PC-3 (cell line): Measurements from ENCODE around the gene CRLF1. TPM values are rescaled to one million over a fixed set of nuclear protein-coding genes. Genes with fewer than 3 reads are reported as not detected.

Experiments used
- ATAC-seq: fragments of 200-7000 bp; cut with Tn5 transposase; 2 replicates; pipeline ENCODE4 v1.9.1; 2020; ENCODE audit warnings: mild to moderate bottlenecking, moderate library complexity
- BruUV-seq: library from RNA; stranded (reverse); fragments of 400-500 nt; replicated peaks from 2 replicates; lab custom pipeline; 2021; lab: Mats Ljungman, UMichigan
- CTCF ChIA-PET: fragments of 300-600 bp; sonication (Branson Sonifier 250); formaldehyde crosslinking; loops from one replicate; lab custom pipeline; 2022; ENCODE audit warnings: antibody characterized with exemption; lab: Charles Lee
- POLR2A ChIA-PET: fragments of 300-600 bp; sonication (Branson Sonifier 250); formaldehyde crosslinking; loops from one replicate; lab custom pipeline; 2022; ENCODE audit warnings: antibody characterized with exemption; ENCODE audit not compliant: unreplicated experiment; lab: Charles Lee
- DNase-seq: peaks from one replicate; pipeline ENCODE4 v3.0.0-alpha.2; 2015
- H2AFZ ChIP-seq: fragments of 300-600 bp; sonication (generic); 2 replicates; pipeline ENCODE4 v1.6.0; 2016; ENCODE audit warnings: antibody characterized with exemption, low read length
- H3F3A ChIP-seq: fragments of 300-600 bp; sonication (generic); one replicate; pipeline ENCODE4 v1.6.0; 2017; ENCODE audit warnings: antibody characterized with exemption, low read length, control low read depth, mild to moderate bottlenecking; ENCODE audit not compliant: unreplicated experiment
- H3K27ac ChIP-seq: fragments of 300-600 bp; sonication (generic); 2 replicates; pipeline ENCODE4 v1.5.1; 2016; ENCODE audit warnings: mild to moderate bottlenecking, low read length
- H3K27me3 ChIP-seq: fragments of 300-600 bp; sonication (generic); 2 replicates; pipeline ENCODE4 v1.6.1; 2016; ENCODE audit warnings: low read length, mixed read lengths
- H3K36me3 ChIP-seq: fragments of 300-600 bp; sonication (generic); 2 replicates; pipeline ENCODE4 v1.6.1; 2016; ENCODE audit warnings: low read depth, mixed run types, low read length, mixed read lengths
- H3K4me1 ChIP-seq: fragments of 300-600 bp; sonication (generic); 2 replicates; pipeline ENCODE4 v1.5.1; 2016; ENCODE audit warnings: low read length; ENCODE audit not compliant: insufficient read depth
- H3K4me2 ChIP-seq: fragments of 300-600 bp; sonication (generic); 2 replicates; pipeline ENCODE4 v1.6.0; 2016; ENCODE audit warnings: low read length
- H3K4me3 ChIP-seq: fragments of 300-600 bp; sonication (generic); 2 replicates; pipeline ENCODE4 v1.5.1; 2016; ENCODE audit warnings: mild to moderate bottlenecking, low read length, mixed read lengths
- H3K79me2 ChIP-seq: fragments of 300-600 bp; sonication (generic); 2 replicates; pipeline ENCODE4 v1.6.1; 2017; ENCODE audit warnings: low read length, mixed read lengths
- H3K9ac ChIP-seq: fragments of 300-600 bp; sonication (generic); 2 replicates; pipeline ENCODE4 v1.6.0; 2016; ENCODE audit warnings: mild to moderate bottlenecking, low read length
- H3K9me2 ChIP-seq: fragments of 300-600 bp; sonication (generic); replicated peaks from 2 replicates; pipeline ENCODE4 v1.6.1; 2016; ENCODE audit warnings: mixed run types, low read length, mixed read lengths
- H3K9me3 ChIP-seq: fragments of 300-600 bp; sonication (generic); 2 replicates; pipeline ENCODE4 v1.6.1; 2016; ENCODE audit warnings: low read length, mixed read lengths
- H4K20me1 ChIP-seq: fragments of 300-600 bp; sonication (generic); 2 replicates; pipeline ENCODE4 v1.6.1; 2016; ENCODE audit warnings: low read length, mixed read lengths
- CTCF ChIP-seq: fragments of 300-600 bp; sonication (generic); conservative IDR thresholded peaks from 2 replicates; pipeline ENCODE4 v1.5.1; 2017; ENCODE audit warnings: antibody characterized with exemption, low read depth, mild to moderate bottlenecking, low read length
- EZH2 ChIP-seq: fragments of 300-600 bp; sonication (generic); IDR thresholded peaks from one replicate; pipeline ENCODE4 v1.6.1; 2017; ENCODE audit warnings: antibody characterized with exemption, mild to moderate bottlenecking, low read length; ENCODE audit not compliant: unreplicated experiment
- EZH2phosphoT487 ChIP-seq: fragments of 300-600 bp; sonication (generic); IDR thresholded peaks from 2 replicates; pipeline ENCODE4 v1.6.1; 2018; ENCODE audit warnings: mild to moderate bottlenecking, antibody characterized with exemption, low read length, borderline replicate concordance
- intact Hi-C: fragments of 100-400 bp; cut with micrococcal nuclease; formaldehyde crosslinking; loops from 2 replicates; pipeline ENCODE4 v1.9.0; 2023
- total RNA-seq: library from RNA; depleted of rRNA; stranded (reverse); fragments of >200 nt; gene quantifications from 2 replicates; pipeline ENCODE4 v1.2.3, GENCODE V29; 2014

The CRLF1 gene
- total RNA-seq, 1 experiment from 2014 or later = 2.6 TPM

GRCh38 chr19:18595475-18595874 lies 11.1 kb downstream of the CRLF1 start:
- Histone ChIP-seq H3K4me2 (no peak overlapping the region), H3K36me3 (no peaks in the 10 kb centered on the region), H3K9ac (no peak overlapping the region), H3K27me3 (no peaks in the 10 kb centered on the region), H2AFZ (no peak overlapping the region), H3K9me2 (no peaks in the 10 kb centered on the region), H4K20me1 (no peaks in the 10 kb centered on the region), H3K9me3 (no peaks in the 10 kb centered on the region), H3K4me1 (peaks cover 9% of the 10 kb centered on the region; the same call in 1 of the 2 replicates), H3F3A (no peaks in the 10 kb centered on the region), H3K27ac (no peak overlapping the region), H3K79me2 (peaks cover 3% of the 10 kb centered on the region; the same call in 1 of the 2 replicates), H3K4me3 (no peak overlapping the region)
- ChIA-PET POLR2A (no interaction called here), CTCF (no interaction called here)
- ATAC-seq = no peak
- TF ChIP-seq CTCF (no peak), EZH2phosphoT487 (no peak), EZH2 (no peak)
- BruUV-seq = no TSS peak
- intact Hi-C loops = no loop called here
- no peak for DNase-seq

- Histone ChIP-seq H2AFZ (peak overlapping the region; percentile 81), H3K9ac (no peak overlapping the region), H3K4me2 (peak overlapping the region; percentile 96), H3K36me3 (no peaks in the 10 kb centered on the region), H3K4me3 (peak overlapping the region; percentile 66), H3K27me3 (no peaks in the 10 kb centered on the region), H4K20me1 (no peaks in the 10 kb centered on the region), H3K9me3 (no peaks in the 10 kb centered on the region), H3K79me2 (peaks cover 9% of the 10 kb centered on the region), H3K27ac (no peak overlapping the region), H3F3A (no peaks in the 10 kb centered on the region), H3K9me2 (no peaks in the 10 kb centered on the region), H3K4me1 (peaks cover 11% of the 10 kb centered on the region)
- no TSS peak for BruUV-seq
- DNase-seq (no peak), ATAC-seq (no peak)
- ChIA-PET CTCF (interaction anchor here (1.0 kb wide), 1 partner anchor 168 kb away, joined by 3 read pairs; no protein-coding TSS in a partner anchor), POLR2A (no interaction called here)
- no peak for TF ChIP-seq EZH2
- no peak for TF ChIP-seq CTCF
- no peak for TF ChIP-seq EZH2phosphoT487
- intact Hi-C loops = no loop called here
Observed at GRCh38 chr19:18594824-18595373, 11.7 kb downstream of the CRLF1 start.

- no peaks in the 10 kb centered on the region for H3K9me2 ChIP-seq
- H3K4me3 ChIP-seq = peak overlapping the region; percentile 66
- no peaks in the 10 kb centered on the region for H3K27me3 ChIP-seq
- no peaks in the 10 kb centered on the region for H3F3A ChIP-seq
- H4K20me1 ChIP-seq = no peaks in the 10 kb centered on the region
- POLR2A ChIA-PET = no interaction called here
- H3K9ac ChIP-seq = 0 out of 2 replicates have a peak overlapping the region, but pooled peaks have one; percentile 15
- peak overlapping the region; percentile 96 for H3K4me2 ChIP-seq
- peak overlapping the region; percentile 81 for H2AFZ ChIP-seq
- no peaks in the 10 kb centered on the region for H3K36me3 ChIP-seq
- H3K9me3 ChIP-seq = no peaks in the 10 kb centered on the region
- TF ChIP-seq CTCF = peak; percentile 85
- no peak for TF ChIP-seq EZH2
- TF ChIP-seq EZH2phosphoT487 = no peak
- peaks cover 13% of the 10 kb centered on the region for H3K79me2 ChIP-seq
- no peak overlapping the region for H3K27ac ChIP-seq
- BruUV-seq = no TSS peak
- ATAC-seq (peak; percentile 76), DNase-seq (peak; percentile 87)
- H3K4me1 ChIP-seq = peaks cover 18% of the 10 kb centered on the region
- intact Hi-C loops = no loop called here
- CTCF ChIA-PET = interaction anchor here (0.5 to 1.0 kb wide), 6 partner anchors 20 to 266 kb away, joined by 3 to 13 read pairs (median 3); no protein-coding TSS in a partner anchor
Observed at GRCh38 chr19:18594096-18594823, 12.3 kb downstream of the CRLF1 start.
